A673 (cell line): Measurements from ENCODE around the gene P4HB. TPM values are rescaled to one million over a fixed set of nuclear protein-coding genes. Genes with fewer than 3 reads are reported as not detected.
A peak's percentile ranks its signal among the peaks of the same experiment; 100 is the strongest.

Source experiments
- BruUV-seq: library from RNA; stranded (reverse); fragments of 400-500 nt; replicated peaks from 2 replicates; lab custom pipeline; 2021; lab: Mats Ljungman, UMichigan
- CTCF ChIA-PET: fragments of 300-600 bp; sonication (Branson Sonifier 250); formaldehyde crosslinking; loops from one replicate; lab custom pipeline; 2022; ENCODE audit warnings: antibody characterized with exemption; lab: Charles Lee
- POLR2A ChIA-PET: fragments of 300-600 bp; sonication (Branson Sonifier 250); formaldehyde crosslinking; loops from one replicate; lab custom pipeline; 2022; ENCODE audit warnings: antibody characterized with exemption; ENCODE audit not compliant: low non-redundant PET; lab: Charles Lee
- DNase-seq: peaks from one replicate; pipeline ENCODE4 v3.0.0-alpha.2; 2015; ENCODE audit warnings: low spot score
- H3K27ac ChIP-seq: fragments of 200-600 bp; sonication (generic); 2 replicates; pipeline ENCODE4 v1.5.1; 2016; ENCODE audit warnings: mixed run types, low read depth, mild to moderate bottlenecking, mixed read lengths, antibody characterized with exemption, low read length; ENCODE audit not compliant: poor library complexity, severe bottlenecking
- H3K27me3 ChIP-seq: fragments of 200-600 bp; sonication (generic); replicated peaks from 2 replicates; pipeline ENCODE4 v1.6.1; 2017; ENCODE audit warnings: mixed run types, low read depth, mild to moderate bottlenecking, mixed read lengths, antibody characterized with exemption, low read length; ENCODE audit not compliant: insufficient read depth, poor library complexity
- H3K36me3 ChIP-seq: fragments of 200-600 bp; sonication (generic); 2 replicates; pipeline ENCODE4 v1.6.1; 2016; ENCODE audit warnings: mixed run types, mild to moderate bottlenecking, mixed read lengths, antibody characterized with exemption, low read length; ENCODE audit not compliant: insufficient read depth, poor library complexity, severe bottlenecking
- H3K4me1 ChIP-seq: fragments of 200-600 bp; sonication (generic); 2 replicates; pipeline ENCODE4 v1.6.1; 2017; ENCODE audit warnings: mixed run types, mild to moderate bottlenecking, mixed read lengths, antibody characterized with exemption, low read length; ENCODE audit not compliant: insufficient read depth, poor library complexity, severe bottlenecking
- H3K4me3 ChIP-seq: fragments of 200-600 bp; sonication (generic); 2 replicates; pipeline ENCODE4 v1.5.1; 2016; ENCODE audit warnings: low read depth, mixed run types, mild to moderate bottlenecking, mixed read lengths, low read length; ENCODE audit not compliant: poor library complexity, severe bottlenecking
- H3K9me3 ChIP-seq: fragments of 200-600 bp; sonication (generic); 2 replicates; pipeline ENCODE4 v1.6.1; 2016; ENCODE audit warnings: mixed run types, low read depth, mild to moderate bottlenecking, mixed read lengths, antibody characterized with exemption, low read length; ENCODE audit not compliant: poor library complexity, severe bottlenecking
- CTCF ChIP-seq: fragments of 300-800, 200-600 bp; sonication (generic); conservative IDR thresholded peaks from 2 replicates; pipeline ENCODE4 v1.5.1; 2017; ENCODE audit warnings: low read depth, mild to moderate bottlenecking, antibody characterized with exemption, low read length, moderate library complexity, mixed read lengths
- EZH2 ChIP-seq: fragments of 200-600 bp; sonication (generic); IDR thresholded peaks from 2 replicates; pipeline ENCODE4 v1.6.1; 2017; ENCODE audit warnings: borderline replicate concordance, low read depth, mild to moderate bottlenecking, mixed read lengths, antibody characterized with exemption, low read length; ENCODE audit not compliant: poor library complexity, severe bottlenecking
- intact Hi-C: fragments of 100-400 bp; cut with micrococcal nuclease; formaldehyde crosslinking; loops from one replicate; pipeline ENCODE4 v1.10.0; 2022; ENCODE audit not compliant: unreplicated experiment
- total RNA-seq: library from RNA; stranded (reverse); gene quantifications from 2 replicates; pipeline ENCODE4 v1.2.3, GENCODE V29; 2021

Gene P4HB
- total RNA-seq, 1 experiment from 2014 or later, result 503 TPM

- TF ChIP-seq EZH2, result no peak
Measured at GRCh38 chr17:81907219-81908145, 47.1 kb upstream of the P4HB start.

GRCh38 chr17:81906476-81907218 is 46.3 kb upstream of the P4HB start:
- H3K36me3 ChIP-seq, result peaks cover 30% of the 10 kb centered on the region
- H3K4me3 ChIP-seq, result no peak overlapping the region
- H3K27ac ChIP-seq, result no peak overlapping the region
- H3K4me1 ChIP-seq, result peaks cover 9% of the 10 kb centered on the region
- no TSS peak for BruUV-seq
- CTCF ChIA-PET, result no interaction called here
- intact Hi-C loops, result no loop called here
- no peaks in the 10 kb centered on the region for H3K9me3 ChIP-seq
- DNase-seq, result no peak
- POLR2A ChIA-PET, result no interaction called here
- no peaks in the 10 kb centered on the region for H3K27me3 ChIP-seq
- peak; percentile 29; the same call in 1 of the 2 replicates for TF ChIP-seq CTCF
- no peak for TF ChIP-seq EZH2

More at GRCh38 chr17:81907219-81908145, 47.1 kb upstream of the P4HB start:
- POLR2A ChIA-PET, result no interaction called here
- H3K9me3 ChIP-seq, result no peaks in the 10 kb centered on the region
- intact Hi-C loops, result no loop called here
- no peak overlapping the region for H3K4me3 ChIP-seq
- DNase-seq, result no peak
- H3K4me1 ChIP-seq, result peaks cover 5% of the 10 kb centered on the region
- H3K27ac ChIP-seq, result no peak overlapping the region
- H3K27me3 ChIP-seq, result no peaks in the 10 kb centered on the region
- BruUV-seq, result no TSS peak
- peaks cover 31% of the 10 kb centered on the region for H3K36me3 ChIP-seq
- CTCF ChIA-PET, result no interaction called here

- intact Hi-C loops, result no loop called here
- H3K4me1 ChIP-seq, result peaks cover 10% of the 10 kb centered on the region
- H3K9me3 ChIP-seq, result no peaks in the 10 kb centered on the region
- H3K27ac ChIP-seq, result no peak overlapping the region
- BruUV-seq, result no TSS peak
- no peaks in the 10 kb centered on the region for H3K27me3 ChIP-seq
- no peak for DNase-seq
- TF ChIP-seq CTCF (no peak), EZH2 (no peak)
- POLR2A ChIA-PET, result no interaction called here
- peaks cover 30% of the 10 kb centered on the region for H3K36me3 ChIP-seq
- H3K4me3 ChIP-seq, result no peak overlapping the region
- CTCF ChIA-PET, result no interaction called here
Measured at GRCh38 chr17:81905993-81906392, 45.7 kb upstream of the P4HB start.
